HG02970 (cell line): ENCODE data around the gene NIN.

Experiments
- ATAC-seq: cut with Tn5 transposase; IDR thresholded peaks from one replicate; pipeline ENCODE4 v1.9.1; 2021; ENCODE audit warnings: mild to moderate bottlenecking, moderate library complexity, moderate number of reproducible peaks; ENCODE audit not compliant: unreplicated experiment, low FRiP score

Gene NIN

DNA sequence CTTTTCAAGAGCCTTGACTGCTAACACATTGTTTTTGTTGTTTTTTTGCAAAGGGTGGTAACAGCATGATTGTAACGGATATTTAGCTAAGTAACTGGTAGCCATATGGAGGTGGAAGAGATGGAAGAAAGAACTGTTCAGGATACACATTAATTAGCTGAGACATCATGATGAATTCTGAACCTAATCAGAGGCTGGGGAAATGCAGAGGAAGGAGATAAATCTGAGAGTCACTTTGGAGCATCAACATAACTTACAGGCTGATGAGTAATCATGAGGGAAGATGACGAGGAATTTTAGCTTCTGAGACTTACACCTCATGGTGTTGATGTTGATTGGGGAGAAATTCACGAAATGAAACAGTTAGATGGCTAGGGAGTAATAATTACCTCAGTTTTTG lies 62.3 kb downstream of the NIN start:
- no peak for ATAC-seq

DNA sequence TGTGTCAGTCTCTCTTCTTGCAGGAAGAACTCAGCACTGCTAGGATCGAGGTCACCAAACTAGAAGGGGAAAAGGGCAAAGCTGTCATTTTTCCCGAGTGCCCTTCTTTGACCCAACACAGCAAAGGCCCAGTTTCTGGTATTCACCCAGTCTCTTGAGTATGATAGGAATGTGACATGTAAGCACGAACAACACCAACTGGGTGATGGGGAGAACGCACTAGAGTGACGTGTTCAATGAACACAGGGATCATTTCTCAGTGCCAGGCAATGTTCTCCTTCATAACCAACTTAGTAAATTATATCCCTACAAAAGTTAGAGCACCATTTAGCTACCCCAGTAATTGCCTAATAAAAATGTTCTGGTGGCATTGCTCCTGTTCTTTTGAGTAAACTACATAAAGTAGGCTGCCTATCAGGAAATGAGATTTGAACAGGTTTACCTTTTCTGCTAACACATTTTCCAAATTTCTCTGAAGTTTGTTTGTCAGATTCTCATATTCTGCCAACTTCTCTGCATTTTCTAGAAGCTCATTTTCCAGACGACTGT lies 64.5 kb downstream of the NIN start:
- ATAC-seq: no peak

GRCh38 chr14:50763382-50764007 lies 67.5 kb downstream of the NIN start:
- ATAC-seq: no peak

DNA sequence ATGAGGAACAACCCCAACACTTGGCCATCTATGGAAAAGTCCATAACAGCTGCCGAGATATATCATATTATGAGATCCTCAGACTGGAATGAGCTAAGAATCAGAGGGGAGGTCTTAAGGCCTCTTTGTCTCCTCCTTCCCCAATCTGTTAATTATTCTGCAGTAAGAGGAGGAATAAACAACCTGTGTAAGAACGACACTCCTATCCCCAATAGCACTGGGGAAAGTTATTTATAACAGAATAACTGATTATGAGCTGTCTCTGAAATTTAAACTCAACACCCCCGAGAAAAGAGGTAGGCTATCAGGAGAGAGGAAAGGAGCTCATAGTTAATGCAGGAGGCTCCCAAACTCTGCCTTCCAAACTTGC lies 68.0 kb downstream of the NIN start:
- ATAC-seq: no peak

GRCh38 chr14:50762001-50762930 lies 68.7 kb downstream of the NIN start:
- no peak for ATAC-seq

- ATAC-seq: no peak
Observed at GRCh38 chr14:50759800-50760543, 71.0 kb downstream of the NIN start.

DNA sequence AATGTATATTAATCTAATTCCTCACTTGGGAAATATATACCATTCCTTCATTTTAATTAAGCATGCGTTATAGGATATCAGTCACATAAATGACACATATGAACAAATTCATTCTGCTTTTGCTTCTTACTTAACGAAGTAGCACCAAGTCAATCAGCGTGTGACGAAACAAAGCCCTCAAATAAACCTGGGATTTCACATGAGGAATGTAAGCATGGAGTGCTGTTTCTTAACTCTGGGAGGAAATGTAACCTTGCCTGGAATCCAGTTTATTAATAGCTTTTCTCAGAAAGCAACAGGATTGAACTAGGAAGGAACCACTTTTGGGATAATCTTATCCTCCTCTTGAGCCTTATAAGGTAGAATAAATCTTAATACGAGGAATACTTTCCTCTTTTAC lies 72.0 kb downstream of the NIN start:
- ATAC-seq: no peak

- no peak for ATAC-seq
Observed at GRCh38 chr14:50758305-50758704, 72.7 kb downstream of the NIN start.

DNA sequence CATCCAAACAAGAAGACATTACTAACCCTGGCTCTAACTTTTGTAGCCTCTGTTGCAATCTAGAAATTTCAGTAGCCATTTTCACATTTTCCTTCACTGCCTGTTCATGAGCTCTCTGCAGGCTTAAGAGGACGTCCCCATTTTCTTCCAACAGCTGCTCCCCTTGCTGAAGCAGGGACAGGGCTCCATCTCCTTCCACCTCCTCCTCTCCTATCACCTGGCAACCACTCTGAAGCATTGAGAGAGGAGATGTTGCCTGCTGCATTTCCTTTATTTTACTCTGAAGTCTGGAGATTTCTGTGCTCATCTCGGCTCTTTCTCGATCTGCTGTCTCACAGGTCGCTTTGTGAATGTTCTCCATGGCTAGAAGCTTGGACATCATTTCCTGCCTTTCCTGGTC lies 73.3 kb downstream of the NIN start:
- ATAC-seq: no peak

- ATAC-seq: no peak
Observed at GRCh38 chr14:50756300-50756699, 74.7 kb downstream of the NIN start.

- no peak for ATAC-seq
Observed at GRCh38 chr14:50750323-50750722, 80.6 kb downstream of the NIN start.

DNA sequence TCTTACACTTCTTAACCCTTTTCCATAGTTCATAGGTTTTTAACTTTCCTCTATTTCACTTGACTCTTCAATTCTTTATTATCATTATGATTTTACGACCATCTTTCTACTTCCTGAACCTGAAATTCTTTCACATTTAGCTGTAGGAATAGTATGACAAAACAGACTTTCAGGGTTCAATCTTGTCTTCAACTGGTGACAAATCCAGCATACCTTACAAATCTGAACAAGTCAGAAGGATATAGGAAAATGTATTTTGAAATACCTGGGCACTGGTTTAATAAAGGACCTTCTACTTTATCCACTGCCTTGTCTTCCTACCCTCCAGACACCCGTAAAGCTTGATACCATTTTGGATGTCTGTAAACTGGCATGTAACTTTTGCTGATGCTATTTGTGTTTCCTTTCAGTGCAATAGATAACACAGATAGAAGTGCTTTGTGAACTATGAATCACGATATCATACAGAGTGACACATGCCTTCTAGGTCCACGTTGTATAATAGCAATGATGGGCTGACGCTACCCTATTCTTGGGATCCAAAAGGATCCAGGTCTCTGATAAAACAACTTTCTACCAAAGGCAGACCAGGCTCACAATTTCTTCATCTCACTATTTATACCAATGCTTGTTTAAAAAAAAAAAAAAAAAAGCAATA lies 85.4 kb downstream of the NIN start:
- no peak for ATAC-seq

DNA sequence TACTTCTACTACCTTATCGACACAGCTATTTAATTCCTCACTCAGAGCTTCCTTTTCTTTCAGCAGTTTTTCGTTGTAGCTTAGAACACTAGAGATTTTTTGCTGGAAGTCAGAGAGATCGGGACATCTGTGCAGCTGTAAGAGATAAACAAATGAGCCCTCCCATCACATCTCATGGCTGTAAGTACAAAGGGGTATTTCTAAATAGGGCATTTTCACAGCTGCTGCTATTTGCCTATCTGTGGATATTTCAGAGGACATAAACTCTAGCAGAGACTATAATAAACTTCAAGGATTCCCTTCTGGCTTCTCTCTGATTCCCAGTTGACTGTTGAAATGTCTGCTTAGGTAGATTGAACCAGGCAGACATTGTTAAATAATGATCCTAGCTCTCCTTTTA lies 86.7 kb downstream of the NIN start:
- ATAC-seq: no peak

- ATAC-seq: no peak
Observed at GRCh38 chr14:50741567-50741966, 89.4 kb downstream of the NIN start.

DNA sequence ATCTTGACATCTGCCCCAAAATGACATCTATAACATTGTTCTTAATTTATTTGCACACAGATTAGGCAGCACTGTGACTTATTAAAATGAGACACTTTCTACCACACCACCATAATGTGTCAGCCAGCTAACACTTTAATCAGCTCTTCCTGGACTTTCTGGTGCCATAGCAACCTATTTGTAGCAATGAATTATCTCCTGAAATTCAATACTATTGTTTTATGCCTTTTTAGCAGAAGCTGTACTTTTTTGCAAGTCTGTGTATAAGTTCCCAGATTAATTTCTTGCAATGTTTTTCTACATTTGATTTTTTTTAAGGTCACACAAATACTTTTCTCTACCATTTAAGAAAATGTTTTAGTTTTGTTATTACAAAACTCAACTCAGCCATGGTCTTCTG lies 90.1 kb downstream of the NIN start:
- ATAC-seq: no peak

- no peak for ATAC-seq
Observed at GRCh38 chr14:50739186-50739585, 91.8 kb downstream of the NIN start.

GRCh38 chr14:50736932-50737419 lies 94.0 kb downstream of the NIN start:
- peak; percentile 68 for ATAC-seq

GRCh38 chr14:50734950-50735695 lies 95.8 kb downstream of the NIN start:
- ATAC-seq: no peak

- ATAC-seq: no peak
Observed at GRCh38 chr14:50733494-50733893, 97.5 kb downstream of the NIN start.

DNA sequence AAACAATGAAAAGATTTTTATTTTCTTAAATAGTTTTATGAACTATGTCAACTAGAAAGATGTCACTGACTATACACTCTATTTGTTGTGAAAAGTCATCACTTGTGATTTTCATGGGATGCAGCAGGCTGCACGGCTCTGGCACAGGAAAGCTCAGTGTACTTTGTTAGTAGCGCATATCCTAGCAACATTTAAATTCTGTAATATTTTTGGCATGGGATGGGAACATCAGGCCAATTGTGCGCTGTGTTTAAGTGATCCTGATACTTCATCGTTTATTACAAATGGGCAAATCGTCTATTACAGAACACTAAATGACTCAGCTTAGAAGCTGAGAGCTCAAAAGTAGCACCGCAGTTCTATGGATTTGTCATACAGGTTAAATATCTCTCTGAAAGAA lies 102.1 kb downstream of the NIN start:
- ATAC-seq: no peak
